ENCODE data around the gene ZC3HAV1.
"Not testable (repeated sequence)": the region's sequence is repeated elsewhere in the genome, so short reads cannot be mapped to it uniquely, and the experiment has no call there.

ZC3HAV1 gene

GRCh38 chr7:139109188-139109982 is at the start of gene ZC3HAV1:
Gene ZC3HAV1 (minus strand): TSS chr7:139109720. CDS start chr7:139109331, 389 bp downstream.
- peak; percentile 30 to 82 (median 60) for DNase-seq
- intact Hi-C loops (cut with DNase I) = no loop called here

- DNase-seq = no peak
- intact Hi-C loops (cut with DNase I) = no loop called here
Observed at GRCh38 chr7:139153832-139154231, 44.3 kb upstream of the ZC3HAV1 start.

GRCh38 chr7:139152149-139152548 is 42.6 kb upstream of the ZC3HAV1 start:
- intact Hi-C loops (cut with DNase I) = no loop called here
- no peak for DNase-seq

- intact Hi-C loops (cut with DNase I) = no loop called here
- DNase-seq = no peak
Observed at GRCh38 chr7:139139150-139139549, 29.6 kb upstream of the ZC3HAV1 start.

GRCh38 chr7:139133335-139134139 is 24.0 kb upstream of the ZC3HAV1 start:
- intact Hi-C loops (cut with DNase I) = loop anchor here (2.0 to 5.0 kb wide), 2 partner anchors 99 to 207 kb away; partner anchors contain the start of genes FMC1 and UBN2

GRCh38 chr7:139132887-139133286 is 23.4 kb upstream of the ZC3HAV1 start:
- intact Hi-C loops (cut with DNase I) = loop anchor here (2.0 to 5.0 kb wide), 2 partner anchors 99 to 208 kb away; partner anchors contain the start of genes FMC1 and UBN2

More at GRCh38 chr7:139133335-139134139, 24.0 kb upstream of the ZC3HAV1 start:
- peak; percentile 77 to 96 (median 90) for DNase-seq

GRCh38 chr7:139131601-139132041 is 22.1 kb upstream of the ZC3HAV1 start:
- intact Hi-C loops (cut with DNase I) = loop anchor here (2.0 to 5.0 kb wide), 2 partner anchors 101 to 209 kb away; partner anchors contain the start of genes FMC1 and UBN2

More at GRCh38 chr7:139132887-139133286, 23.4 kb upstream of the ZC3HAV1 start:
- DNase-seq = peak in 3 of 42 donors; percentile 4 to 38 (median 7)

GRCh38 chr7:139129814-139130213 is 20.3 kb upstream of the ZC3HAV1 start:
- intact Hi-C loops (cut with DNase I) = loop anchor here (5.0 kb wide), 1 partner anchor 102 kb away; the partner anchor contains the start of gene UBN2

More at GRCh38 chr7:139131601-139132041, 22.1 kb upstream of the ZC3HAV1 start:
- no peak for DNase-seq

GRCh38 chr7:139127648-139128047 is 18.1 kb upstream of the ZC3HAV1 start:
- no peak for DNase-seq
- intact Hi-C loops (cut with DNase I) = no loop called here

More at GRCh38 chr7:139129814-139130213, 20.3 kb upstream of the ZC3HAV1 start:
- not testable (repeated sequence) for DNase-seq

- no peak for DNase-seq
- intact Hi-C loops (cut with DNase I) = no loop called here
Observed at GRCh38 chr7:139125657-139126056, 16.1 kb upstream of the ZC3HAV1 start.

GRCh38 chr7:139124995-139125394 is 15.5 kb upstream of the ZC3HAV1 start:
- DNase-seq; intact Hi-C loops (cut with DNase I): not testable (repeated sequence)

GRCh38 chr7:139124084-139124914 is 14.8 kb upstream of the ZC3HAV1 start:
- no peak for DNase-seq
- intact Hi-C loops (cut with DNase I) = no loop called here

GRCh38 chr7:139119486-139119849 is 9.9 kb upstream of the ZC3HAV1 start:
- intact Hi-C loops (cut with DNase I) = no loop called here
- DNase-seq = no peak

GRCh38 chr7:139118805-139119485 is 9.4 kb upstream of the ZC3HAV1 start:
- no peak for DNase-seq
- intact Hi-C loops (cut with DNase I) = no loop called here

GRCh38 chr7:139118234-139118804 is 8.8 kb upstream of the ZC3HAV1 start:
- intact Hi-C loops (cut with DNase I) = no loop called here
- peak in 1 of 42 donors; percentile 21 for DNase-seq

- intact Hi-C loops (cut with DNase I) = no loop called here
- DNase-seq = no peak
Observed at GRCh38 chr7:139117599-139118233, 8.2 kb upstream of the ZC3HAV1 start.

GRCh38 chr7:139116999-139117398 is 7.5 kb upstream of the ZC3HAV1 start:
- intact Hi-C loops (cut with DNase I) = no loop called here
- DNase-seq = no peak

Measured in head of caudate nucleus (tissue), 42 donors.